BLaER1 treated with 17β-estradiol and CSF1 and Interleukin-3, amounts not matched to agents 10 nM and 100 nM (cell line): ENCODE data around the gene UBE3A.

Experiments
- H3K27ac ChIP-seq, 11 experiments: shearing (Covaris generic); formaldehyde crosslinking; 2 replicates each; pipeline ENCODE4 v1.8.1; 2022
- H3K27me3 ChIP-seq, 11 experiments: shearing (Covaris generic); formaldehyde crosslinking; 2 replicates each; pipeline ENCODE4 v1.8.1; 2022
- H3K36me3 ChIP-seq, 11 experiments: shearing (Covaris generic); formaldehyde crosslinking; 2 replicates each; pipeline ENCODE4 v1.8.1; 2022
- H3K4me1 ChIP-seq, 10 experiments: shearing (Covaris generic); formaldehyde crosslinking; 2 replicates each; pipeline ENCODE4 v1.8.1; 2022
- H3K4me2 ChIP-seq, 11 experiments: shearing (Covaris generic); formaldehyde crosslinking; 2 replicates each; pipeline ENCODE4 v1.8.1; 2022
- H3K4me3 ChIP-seq, 10 experiments: shearing (Covaris generic); formaldehyde crosslinking; 2 replicates each; pipeline ENCODE4 v1.8.1; 2022
- H3K9ac ChIP-seq, 11 experiments: shearing (Covaris generic); formaldehyde crosslinking; 2 replicates each; pipeline ENCODE4 v1.8.1; 2022
- H3K9me3 ChIP-seq, 11 experiments: shearing (Covaris generic); formaldehyde crosslinking; replicated peaks in 1 of 11; 2 replicates each; pipeline ENCODE4 v1.8.1; 2022
- H4K20me1 ChIP-seq, 11 experiments: shearing (Covaris generic); formaldehyde crosslinking; 2 replicates each; pipeline ENCODE4 v1.8.1; 2022
- Cebpa-rat ChIP-seq, 11 experiments: shearing (Covaris generic); IDR thresholded peaks; 2 replicates each; pipeline ENCODE4 v1.8.1; 2022

UBE3A gene

DNA sequence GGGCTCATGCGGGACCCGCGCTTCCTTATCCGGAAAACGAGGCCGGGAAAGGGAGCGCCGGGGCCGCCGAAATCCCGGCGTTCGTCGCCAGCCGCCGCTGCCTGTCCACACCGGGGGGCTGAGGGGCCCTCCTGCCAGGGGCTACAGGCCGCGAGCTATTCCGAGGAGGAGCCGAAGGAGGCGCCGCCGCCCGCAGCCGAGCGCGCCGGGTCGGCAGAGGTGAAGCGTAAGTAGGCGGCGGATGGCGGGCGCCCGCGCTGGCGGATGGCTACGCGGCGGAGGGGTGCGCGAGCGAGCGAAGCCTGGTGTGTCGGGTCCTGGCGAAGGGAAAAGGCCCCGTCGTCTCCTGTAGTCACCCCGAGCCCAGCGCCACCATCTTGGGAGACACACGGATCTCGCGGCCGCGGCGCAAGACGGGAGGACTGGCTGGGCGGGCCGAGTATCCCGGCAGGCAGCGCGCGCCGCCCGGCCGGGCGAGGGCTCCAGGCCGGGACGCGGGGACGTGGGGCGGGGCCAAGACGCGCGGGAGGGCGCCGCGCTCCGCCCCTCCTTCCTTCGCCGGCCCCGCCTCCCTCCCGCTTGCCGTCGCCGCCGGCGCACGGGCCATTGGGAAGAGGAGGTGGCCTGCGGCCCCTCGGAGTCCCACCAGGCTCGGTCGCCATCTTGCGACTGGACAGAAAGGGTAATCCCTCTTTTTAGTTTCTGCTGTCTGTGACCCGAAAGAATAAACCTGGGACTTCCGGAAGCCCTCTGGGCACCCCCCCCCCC is at the start of gene UBE3A:
UBE3A (minus strand) TSS at position 424 of the 768 bp plus-strand sequence. CDS start 29,917 bp downstream, outside the sequence.
- peaks cover 14 to 31% (median 26%) of the 10 kb centered on the region in 11 experiments; a peak in 21 of 22 replicates for H3K36me3 ChIP-seq
- peaks cover 31 to 49% (median 43%) of the 10 kb centered on the region in 11 experiments; a peak in 21 of 22 replicates for H4K20me1 ChIP-seq
- H3K9me3 ChIP-seq: peaks cover 7 to 33% (median 25%) of the 10 kb centered on the region in 11 experiments; a peak in 19 of 22 replicates
- H3K27me3 ChIP-seq: no peaks in the 10 kb centered on the region
- H3K4me3 ChIP-seq: peak within 1 kb of the TSS; percentile 85 to 100 (median 98)
- no peak for TF ChIP-seq Cebpa-rat (IDR thresholded peaks at IDR 0.05)
- peak within 1 kb of the TSS; percentile 82 to 99 (median 90) for H3K4me2 ChIP-seq
- peak within 1 kb of the TSS; percentile 99 to 100 (median 100) for H3K9ac ChIP-seq
- H3K27ac ChIP-seq: peak within 1 kb of the TSS; percentile 99 to 100 (median 100)
- H3K4me1 ChIP-seq: peaks cover 5 to 31% (median 14%) of the 10 kb centered on the region in 10 experiments; a peak in 18 of 20 replicates

DNA sequence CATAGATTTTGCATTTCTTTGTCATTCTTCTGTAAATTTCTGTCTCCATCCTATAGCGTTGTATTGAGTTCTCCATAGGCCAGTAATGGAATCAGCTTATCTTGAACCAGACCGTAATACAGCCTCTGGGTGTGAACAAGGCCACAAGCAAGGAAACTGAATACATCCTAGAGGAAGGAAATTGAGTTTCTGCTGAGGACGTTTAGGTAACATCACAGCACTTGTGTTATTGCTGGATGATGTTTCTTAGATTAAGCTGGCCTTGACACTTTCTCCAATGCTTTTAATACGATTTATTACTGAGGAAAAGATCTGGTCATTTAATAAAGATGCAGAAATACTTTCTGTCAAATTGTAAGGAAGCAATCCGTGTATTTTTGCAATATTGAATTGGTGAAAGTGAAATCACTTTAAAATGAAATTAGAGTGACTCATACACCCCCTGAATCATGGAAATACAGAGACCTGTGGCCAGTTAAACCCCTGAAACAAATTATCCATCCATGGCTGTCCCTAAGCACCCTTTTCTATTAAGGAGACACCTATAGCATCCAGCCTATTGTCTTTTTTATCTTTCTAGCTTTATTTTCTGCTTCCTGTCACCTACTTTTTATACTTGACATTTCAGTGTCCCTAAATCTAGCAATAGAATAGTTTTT is 48.5 kb upstream of the UBE3A start:
- H3K27me3 ChIP-seq: no peaks in the 10 kb centered on the region
- TF ChIP-seq Cebpa-rat (IDR thresholded peaks at IDR 0.05): no peak
- H3K4me1 ChIP-seq: peaks cover 0 to 8% (median 0%) of the 10 kb centered on the region in 10 experiments; a peak in 3 of 20 replicates
- H3K4me3 ChIP-seq: no peak overlapping the region
- peak overlapping the region in 1 of 11 experiments; percentile 4; a peak in 1 of 22 replicates for H3K4me2 ChIP-seq
- H3K36me3 ChIP-seq: peaks cover 0 to 3% (median 0%) of the 10 kb centered on the region in 11 experiments; a peak in 1 of 22 replicates
- H3K27ac ChIP-seq: no peak overlapping the region
- no peak overlapping the region for H3K9ac ChIP-seq
- peaks cover 28 to 48% (median 36%) of the 10 kb centered on the region in 11 experiments for H3K9me3 ChIP-seq
- no peaks in the 10 kb centered on the region for H4K20me1 ChIP-seq

DNA sequence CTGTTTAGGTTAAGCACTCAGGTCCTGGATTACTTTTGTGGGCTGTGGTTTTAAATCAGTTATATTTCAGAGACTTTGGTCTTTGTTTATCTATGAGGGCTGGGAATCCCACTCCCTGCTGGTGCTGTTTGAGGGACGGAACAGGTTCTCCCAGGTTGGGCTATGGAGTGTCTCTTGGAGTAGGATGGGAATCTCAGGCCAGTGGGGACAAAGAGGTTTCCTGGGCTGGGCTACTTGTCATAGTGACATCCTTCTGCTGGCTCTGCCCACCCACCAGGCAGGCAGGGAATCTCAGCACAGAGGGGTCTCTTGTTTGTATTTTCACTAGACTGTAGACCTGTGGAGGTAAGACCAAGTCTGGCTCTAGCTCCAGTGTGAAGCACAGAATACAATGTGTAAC is 47.2 kb upstream of the UBE3A start:
- no peak for TF ChIP-seq Cebpa-rat (IDR thresholded peaks at IDR 0.05)
- H3K9me3 ChIP-seq: peaks cover 21 to 35% (median 29%) of the 10 kb centered on the region in 11 experiments
- no peaks in the 10 kb centered on the region for H3K27me3 ChIP-seq
- H3K4me2 ChIP-seq: no peak overlapping the region
- no peak overlapping the region for H3K9ac ChIP-seq
- no peak overlapping the region for H3K27ac ChIP-seq
- H3K4me1 ChIP-seq: peaks cover 0 to 8% (median 0%) of the 10 kb centered on the region in 10 experiments; a peak in 3 of 20 replicates
- H3K36me3 ChIP-seq: peaks cover 0 to 3% (median 0%) of the 10 kb centered on the region in 11 experiments; a peak in 1 of 22 replicates
- H4K20me1 ChIP-seq: no peaks in the 10 kb centered on the region
- no peak overlapping the region for H3K4me3 ChIP-seq

DNA sequence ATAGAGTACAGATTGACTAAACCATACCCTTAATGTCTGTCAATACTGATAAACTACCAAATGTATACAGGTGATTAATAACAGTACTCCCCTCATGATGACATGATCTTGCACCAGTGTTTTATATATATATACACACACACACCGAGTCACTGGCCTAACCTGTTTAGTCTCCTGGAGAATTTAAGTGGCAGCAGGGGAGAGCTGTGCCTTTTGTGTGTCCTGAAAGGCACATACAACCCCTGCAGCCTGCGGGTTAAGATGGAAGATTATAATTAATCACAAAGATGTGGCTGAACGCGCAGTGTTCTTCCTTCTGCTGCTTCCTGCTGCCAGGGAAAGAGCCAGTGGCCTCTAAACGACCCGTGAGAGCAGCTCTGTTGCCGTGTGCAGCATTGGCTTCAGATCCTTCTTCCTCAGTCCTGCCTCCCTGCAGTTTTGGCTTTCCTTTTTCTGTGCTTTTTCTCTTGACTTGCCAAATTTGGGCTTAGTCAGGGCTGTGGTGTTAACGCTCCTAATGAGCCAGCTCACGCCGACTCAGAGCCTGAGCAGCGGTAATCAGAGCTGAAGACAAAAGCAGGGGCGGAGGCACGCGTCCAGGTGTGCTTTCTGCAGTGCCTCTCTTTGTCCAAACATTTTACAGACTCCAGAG is 42.5 kb upstream of the UBE3A start:
- Histone ChIP-seq H3K9ac (no peak overlapping the region), H3K4me3 (no peak overlapping the region), H3K4me2 (no peak overlapping the region), H4K20me1 (no peaks in the 10 kb centered on the region), H3K27me3 (no peaks in the 10 kb centered on the region), H3K9me3 (peaks cover 0 to 5% (median 0%) of the 10 kb centered on the region in 11 experiments; a peak in 2 of 22 replicates), H3K27ac (no peak overlapping the region), H3K4me1 (no peaks in the 10 kb centered on the region), H3K36me3 (no peaks in the 10 kb centered on the region)
- TF ChIP-seq Cebpa-rat (IDR thresholded peaks at IDR 0.05): no peak

DNA sequence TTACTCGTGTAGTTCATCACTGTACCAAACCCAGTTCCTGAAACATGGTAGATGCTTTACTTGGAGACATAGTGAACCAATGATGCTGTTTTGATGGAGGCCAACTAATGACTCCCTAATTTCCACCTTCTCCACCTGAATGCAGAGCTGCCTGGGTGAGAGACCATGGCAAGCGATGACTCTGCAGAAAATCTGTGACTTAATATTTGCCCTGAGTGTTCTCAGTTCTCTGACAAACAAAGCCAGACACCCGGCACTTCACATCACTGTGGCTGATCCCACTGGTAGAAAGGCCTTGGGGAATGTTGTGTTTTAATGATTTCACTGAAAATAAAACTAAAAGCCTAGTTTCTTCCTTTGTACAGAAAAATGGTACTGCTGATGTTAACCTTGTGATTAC is 39.5 kb upstream of the UBE3A start:
- no peak overlapping the region for H3K4me2 ChIP-seq
- no peaks in the 10 kb centered on the region for H4K20me1 ChIP-seq
- H3K9me3 ChIP-seq: no peaks in the 10 kb centered on the region; a peak in 1 of 22 replicates
- H3K36me3 ChIP-seq: no peaks in the 10 kb centered on the region
- no peaks in the 10 kb centered on the region; a peak in 1 of 20 replicates for H3K4me1 ChIP-seq
- no peak overlapping the region for H3K27ac ChIP-seq
- H3K9ac ChIP-seq: no peak overlapping the region
- no peak for TF ChIP-seq Cebpa-rat (IDR thresholded peaks at IDR 0.05)
- no peaks in the 10 kb centered on the region for H3K27me3 ChIP-seq
- H3K4me3 ChIP-seq: no peak overlapping the region

DNA sequence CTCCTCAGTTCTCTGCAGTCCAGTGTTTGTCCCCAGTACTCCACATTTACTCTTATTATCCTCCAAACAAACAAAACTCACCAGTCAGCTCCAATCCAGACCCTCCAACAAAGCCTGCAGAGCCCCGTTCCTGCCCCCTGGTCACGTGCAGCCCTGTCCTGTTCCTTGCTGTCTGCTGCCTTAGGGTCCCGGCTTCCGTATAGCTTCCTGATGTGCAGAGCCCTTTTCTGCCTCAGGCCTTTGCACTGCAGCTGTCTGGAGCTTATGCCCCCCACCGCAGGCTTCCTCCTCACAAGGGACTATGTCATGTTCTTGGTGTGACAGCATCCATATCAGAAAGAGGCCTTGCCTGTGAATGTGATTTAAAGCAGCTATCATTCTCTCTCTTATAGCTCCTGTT is 39.0 kb upstream of the UBE3A start:
- H3K9me3 ChIP-seq: peaks cover 0 to 1% (median 0%) of the 10 kb centered on the region in 11 experiments; a peak in 1 of 22 replicates
- H3K4me1 ChIP-seq: no peaks in the 10 kb centered on the region; a peak in 1 of 20 replicates
- H3K9ac ChIP-seq: no peak overlapping the region
- no peak overlapping the region for H3K4me2 ChIP-seq
- no peak overlapping the region for H3K4me3 ChIP-seq
- no peaks in the 10 kb centered on the region for H4K20me1 ChIP-seq
- H3K27ac ChIP-seq: no peak overlapping the region
- H3K27me3 ChIP-seq: no peaks in the 10 kb centered on the region
- no peaks in the 10 kb centered on the region for H3K36me3 ChIP-seq
- no peak for TF ChIP-seq Cebpa-rat (IDR thresholded peaks at IDR 0.05)

DNA sequence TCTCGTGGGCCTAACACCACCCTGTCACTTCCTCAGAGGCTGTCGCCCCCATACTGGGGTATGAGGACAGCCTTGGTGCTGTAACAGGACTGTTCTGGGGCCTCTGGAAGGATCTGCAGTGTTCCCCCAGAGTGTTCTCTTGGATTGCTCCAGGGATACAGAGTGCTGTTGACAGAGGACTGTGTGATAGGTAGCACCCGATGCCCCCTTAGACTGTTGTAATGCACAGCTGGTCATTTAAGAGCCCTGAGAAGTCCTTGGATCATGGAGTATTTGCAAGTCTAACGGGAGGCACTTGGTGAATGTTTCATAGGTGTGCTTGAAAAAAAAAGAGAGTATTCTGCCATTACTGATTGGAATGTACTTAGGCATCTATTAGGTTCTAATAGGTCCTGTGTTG is 35.4 kb upstream of the UBE3A start:
- no peaks in the 10 kb centered on the region for H4K20me1 ChIP-seq
- H3K4me3 ChIP-seq: no peak overlapping the region
- H3K27me3 ChIP-seq: no peaks in the 10 kb centered on the region
- no peak overlapping the region for H3K9ac ChIP-seq
- no peak overlapping the region for H3K4me2 ChIP-seq
- H3K27ac ChIP-seq: no peak overlapping the region
- TF ChIP-seq Cebpa-rat (IDR thresholded peaks at IDR 0.05): no peak
- H3K36me3 ChIP-seq: no peaks in the 10 kb centered on the region
- H3K4me1 ChIP-seq: no peaks in the 10 kb centered on the region; a peak in 1 of 20 replicates
- peaks cover 0 to 17% (median 9%) of the 10 kb centered on the region in 11 experiments; a peak in 10 of 22 replicates for H3K9me3 ChIP-seq

DNA sequence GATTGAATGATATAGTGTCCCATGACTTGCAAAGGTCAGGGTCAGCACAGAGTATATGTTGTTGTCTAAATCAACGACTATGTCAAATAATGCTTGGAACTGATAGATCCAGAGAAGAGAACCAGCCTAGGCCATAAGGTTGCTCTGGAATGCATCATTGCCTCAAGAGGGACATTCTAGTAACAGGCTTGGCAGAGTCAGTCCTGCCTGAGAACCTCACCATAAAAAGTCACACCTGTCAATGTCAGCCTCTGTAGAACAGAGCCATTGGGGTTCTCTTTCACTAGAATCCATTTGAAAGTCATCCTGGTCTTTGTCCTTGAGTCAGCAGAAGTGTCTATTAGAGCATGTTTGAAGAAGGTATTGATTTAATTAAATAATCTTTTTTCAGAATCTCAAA is 31.4 kb upstream of the UBE3A start:
- Histone ChIP-seq H4K20me1 (no peaks in the 10 kb centered on the region), H3K9me3 (peaks cover 0 to 30% (median 13%) of the 10 kb centered on the region in 11 experiments; a peak in 14 of 22 replicates), H3K27ac (no peak overlapping the region), H3K9ac (no peak overlapping the region), H3K4me2 (no peak overlapping the region), H3K36me3 (no peaks in the 10 kb centered on the region), H3K27me3 (no peaks in the 10 kb centered on the region), H3K4me3 (no peak overlapping the region), H3K4me1 (peaks cover 0 to 17% (median 10%) of the 10 kb centered on the region in 10 experiments; a peak in 15 of 20 replicates)
- TF ChIP-seq Cebpa-rat (IDR thresholded peaks at IDR 0.05): no peak

DNA sequence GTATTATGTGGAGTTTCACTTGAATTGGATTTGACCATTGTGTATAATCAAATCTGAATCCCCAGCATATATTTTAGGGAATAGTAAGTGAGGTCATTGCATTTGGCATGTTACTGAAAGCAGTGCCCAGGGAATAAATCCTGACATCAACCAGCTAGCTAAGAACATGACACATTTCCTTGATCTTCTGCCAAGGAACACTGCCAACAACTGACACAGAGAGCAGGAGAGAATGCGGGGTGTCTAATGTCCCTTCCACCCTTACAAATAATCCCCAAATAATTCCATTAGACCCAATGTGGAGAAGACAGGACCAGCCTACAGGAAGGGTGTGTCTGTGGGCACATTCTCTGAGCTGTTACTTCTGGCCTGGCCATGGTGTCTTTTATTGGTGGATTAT is 30.6 kb upstream of the UBE3A start:
- Histone ChIP-seq H3K27me3 (no peaks in the 10 kb centered on the region), H3K4me1 (peaks cover 0 to 26% (median 19%) of the 10 kb centered on the region in 10 experiments; a peak in 16 of 20 replicates)
- no peak for TF ChIP-seq Cebpa-rat (IDR thresholded peaks at IDR 0.05)

More for the DNA sequence above, 30.6 kb upstream of the UBE3A start:
- Histone ChIP-seq H3K4me3 (no peak overlapping the region), H3K9me3 (peaks cover 0 to 30% (median 13%) of the 10 kb centered on the region in 11 experiments; a peak in 14 of 22 replicates), H4K20me1 (no peaks in the 10 kb centered on the region), H3K27ac (no peak overlapping the region), H3K9ac (no peak overlapping the region), H3K4me2 (no peak overlapping the region), H3K36me3 (no peaks in the 10 kb centered on the region)
